ENCODE data around the gene INTS4.
"Not testable (repeated sequence)": the region's sequence is repeated elsewhere in the genome, so short reads cannot be mapped to it uniquely, and the experiment has no call there.

INTS4 gene

DNA sequence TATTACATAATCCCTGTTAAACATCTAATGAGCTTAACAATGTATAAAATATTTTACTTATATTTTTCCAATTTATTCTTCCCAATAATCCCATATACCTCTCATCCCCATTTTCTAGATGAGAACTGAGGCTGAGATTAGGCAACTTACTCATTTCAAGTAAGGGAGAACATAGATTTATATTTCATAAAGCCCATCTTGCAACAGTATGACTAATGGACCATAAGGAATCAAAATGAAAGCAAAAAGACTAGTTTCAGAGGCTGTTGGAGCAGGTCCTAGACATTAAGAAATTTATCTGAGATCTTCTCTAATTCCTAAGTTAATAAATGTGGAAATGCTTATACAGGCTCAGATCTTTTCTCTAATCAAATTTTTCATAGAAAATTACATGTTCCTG, 52.0 kb downstream of the INTS4 start:
- DNase-seq: not testable (repeated sequence)

DNA sequence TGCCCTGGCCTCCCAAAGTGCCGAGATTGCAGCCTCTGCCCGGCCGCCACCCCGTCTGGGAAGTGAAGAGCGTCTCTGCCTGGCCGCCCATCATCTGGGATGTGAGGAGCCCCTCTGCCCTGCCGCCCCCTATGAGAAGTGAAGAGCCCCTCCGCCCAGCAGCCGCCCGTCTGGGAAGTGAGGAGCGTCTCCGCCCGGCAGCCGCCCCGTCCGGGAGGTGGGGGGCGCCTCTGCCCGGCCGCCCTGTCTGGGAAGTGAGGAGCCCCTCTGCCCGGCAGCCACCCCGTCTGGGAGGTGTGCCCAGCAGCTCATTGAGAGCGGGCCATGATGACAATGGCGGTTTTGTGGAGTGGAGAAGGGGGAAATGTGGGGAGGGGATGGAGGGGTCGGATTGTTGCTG, 60.9 kb downstream of the INTS4 start:
- not testable (repeated sequence) for DNase-seq

- not testable (repeated sequence) for DNase-seq
Observed at GRCh38 chr11:77930334-77931208, 63.9 kb downstream of the INTS4 start.

- not testable (repeated sequence) for DNase-seq
Observed at GRCh38 chr11:77917713-77918112, 76.8 kb downstream of the INTS4 start.

GRCh38 chr11:77914307-77914791, 80.1 kb downstream of the INTS4 start:
- not testable (repeated sequence) for DNase-seq

DNA sequence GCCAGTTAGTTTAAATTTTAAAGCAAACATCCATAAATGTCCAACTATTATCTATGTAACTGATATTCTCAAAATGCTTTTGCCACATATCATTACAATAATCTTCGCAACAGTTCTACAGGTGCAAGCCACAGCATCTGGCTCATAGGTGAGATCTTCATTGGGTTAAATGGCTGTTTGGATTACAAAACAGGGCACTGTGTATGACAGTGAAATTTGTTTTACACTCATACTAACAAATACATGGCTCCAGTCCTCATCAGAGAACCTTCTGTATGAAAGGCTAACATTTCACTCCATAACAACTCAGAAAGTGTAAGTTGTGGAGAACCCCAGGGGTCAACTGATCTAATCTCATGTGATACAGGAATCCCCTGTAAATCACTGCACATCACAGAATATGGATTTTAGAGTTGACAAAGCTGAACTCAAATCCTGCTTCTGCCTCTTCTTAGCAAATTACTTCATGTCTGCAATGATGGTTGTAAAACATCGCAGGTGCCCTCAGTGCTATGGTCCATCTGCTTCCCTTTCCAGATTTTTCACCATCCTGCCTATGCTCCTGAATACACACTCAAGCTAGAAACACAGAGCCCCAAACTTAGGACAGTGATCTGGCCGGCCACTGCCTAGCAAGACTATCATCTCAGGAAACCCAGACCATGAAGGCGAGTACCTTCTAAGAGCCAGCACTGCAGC, 80.7 kb downstream of the INTS4 start:
- not testable (repeated sequence) for DNase-seq

- not testable (repeated sequence) for DNase-seq
Observed at GRCh38 chr11:77910828-77911227, 83.6 kb downstream of the INTS4 start.

GRCh38 chr11:77909277-77909676, 85.2 kb downstream of the INTS4 start:
- no peak for DNase-seq

GRCh38 chr11:77908835-77909234, 85.6 kb downstream of the INTS4 start:
- no peak for DNase-seq

- DNase-seq: not testable (repeated sequence)
Observed at GRCh38 chr11:77894949-77895348, 99.5 kb downstream of the INTS4 start.

DNA sequence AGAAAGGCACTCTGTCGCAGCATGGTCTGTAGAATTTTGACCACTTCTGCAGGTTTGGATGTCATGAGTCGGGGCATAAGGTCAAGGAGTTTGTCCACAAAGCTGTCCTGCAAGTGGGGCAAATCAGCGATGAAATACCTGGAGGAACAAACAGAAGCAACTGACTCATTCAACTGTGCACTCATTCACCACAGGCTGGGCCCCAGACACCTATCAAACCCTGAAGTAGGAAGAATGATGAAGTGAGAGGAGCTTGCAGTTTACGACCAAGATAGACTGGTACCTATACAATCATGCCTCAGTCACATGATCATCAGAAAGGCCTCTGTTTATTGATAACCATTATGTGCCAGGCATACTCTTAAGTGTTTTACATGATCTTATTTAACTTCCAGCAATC, 102.8 kb downstream of the INTS4 start:
- DNase-seq: not testable (repeated sequence)

GRCh38 chr11:77891256-77891655, 103.2 kb downstream of the INTS4 start:
- DNase-seq: not testable (repeated sequence)

GRCh38 chr11:77890619-77891056, 103.8 kb downstream of the INTS4 start:
- not testable (repeated sequence) for DNase-seq

GRCh38 chr11:77890100-77890614, 104.3 kb downstream of the INTS4 start:
- not testable (repeated sequence) for DNase-seq

DNA sequence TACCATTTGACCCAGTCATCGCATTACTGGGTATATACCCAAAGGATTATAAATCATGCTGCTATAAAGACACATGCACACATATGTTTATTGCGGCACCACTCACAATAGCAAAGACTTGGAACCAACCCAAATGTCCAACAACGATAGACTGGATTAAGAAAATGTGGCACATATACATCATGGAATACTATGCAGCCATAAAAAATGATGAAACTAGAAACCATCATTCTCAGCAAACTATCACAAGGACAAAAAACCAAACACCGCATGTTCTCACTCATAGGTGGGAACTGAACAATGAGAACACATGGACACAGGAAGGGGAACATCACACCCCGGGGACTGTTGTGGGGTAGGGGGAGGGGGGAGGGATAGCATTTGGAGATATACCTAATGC, 105.4 kb downstream of the INTS4 start:
- DNase-seq: not testable (repeated sequence)

- DNase-seq: no peak
Observed at GRCh38 chr11:77886401-77886800, 108.1 kb downstream of the INTS4 start.

- no peak for DNase-seq
Observed at GRCh38 chr11:77884829-77885190, 109.7 kb downstream of the INTS4 start.

- DNase-seq: no peak
Observed at GRCh38 chr11:77884186-77884828, 110.2 kb downstream of the INTS4 start.

DNA sequence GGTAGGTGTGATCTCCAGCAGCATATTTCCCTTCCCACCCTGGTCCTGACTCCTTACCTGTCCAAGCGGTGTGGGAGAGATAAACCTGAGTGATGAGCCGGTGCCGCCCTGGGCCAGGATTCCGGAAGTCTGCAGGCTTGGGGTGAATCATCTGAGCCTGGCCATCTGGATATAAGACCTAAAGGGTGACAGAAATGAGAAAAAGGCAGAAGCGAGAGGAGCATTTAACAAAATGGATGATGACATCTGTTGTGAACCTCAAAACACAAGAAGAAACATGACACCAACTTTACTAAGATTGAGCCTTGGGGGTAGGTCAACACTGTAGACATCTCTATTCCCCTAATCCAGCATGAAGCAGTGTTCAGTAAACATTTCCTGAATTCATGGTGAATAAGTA, 110.7 kb downstream of the INTS4 start:
- DNase-seq: no peak

DNA sequence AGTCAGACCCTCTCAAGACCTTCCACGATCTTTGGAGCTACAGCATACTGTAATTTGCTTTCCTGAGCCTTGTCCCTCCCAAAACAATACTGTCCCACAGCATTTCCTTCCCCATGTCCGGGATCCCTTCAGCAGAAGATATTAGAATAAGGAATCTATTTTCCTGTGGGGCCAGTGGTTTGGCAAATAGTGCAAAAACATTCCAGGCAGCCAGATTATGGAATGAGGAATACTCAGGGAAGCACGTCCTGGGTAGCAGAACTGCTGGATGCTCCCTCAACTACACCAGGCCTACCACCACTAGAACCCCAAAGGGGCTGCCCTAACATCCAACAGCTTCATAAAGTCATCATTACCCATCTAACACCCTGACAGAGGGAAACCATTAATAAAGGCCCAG, 112.1 kb downstream of the INTS4 start:
- no peak for DNase-seq

DNA sequence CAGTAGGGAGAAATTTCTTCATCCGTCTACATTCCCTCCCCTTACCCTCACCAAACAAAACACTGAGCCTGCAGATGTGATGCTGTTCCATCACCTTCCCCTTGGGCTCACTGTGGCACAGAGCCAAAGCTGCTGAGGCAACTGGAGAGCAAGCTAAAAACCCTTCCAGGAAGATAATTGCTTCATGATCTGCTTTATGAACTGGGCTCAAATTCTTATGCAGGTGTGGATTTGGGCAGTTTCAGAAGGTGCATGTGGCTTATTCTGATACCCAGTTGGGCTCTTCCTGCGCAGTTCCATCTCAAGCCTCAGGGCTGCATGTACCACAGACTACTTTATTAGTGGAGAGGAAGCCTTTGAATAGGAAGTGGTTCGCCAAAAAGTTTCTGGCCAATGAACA, 115.2 kb downstream of the INTS4 start:
- DNase-seq: no peak

GRCh38 chr11:77878247-77878646, 116.2 kb downstream of the INTS4 start:
- DNase-seq: not testable (repeated sequence)

GRCh38 chr11:77876045-77876444, 118.4 kb downstream of the INTS4 start:
- DNase-seq: no peak

Data from effector CD4-positive, alpha-beta T cell (primary cell).